Nucleus accumbens (tissue), 56 donors: ENCODE measurements around the gene ETF1.

ENCODE experiments used
- DNase-seq, 56 donors: peaks; one replicate each; lab custom pipeline; 2025; lab: John Stamatoyannopoulos, UW

The ETF1 gene

GRCh38 chr5:138542956-138543729 is at the start of gene ETF1:
TSS of gene ETF1 (minus strand) at chr5:138543236. CDS start at chr5:138542918, 318 bp downstream.
- peak; percentile 91 to 100 (median 100) for DNase-seq

- no peak for DNase-seq
Measured at GRCh38 chr5:138588013-138588788, 45.2 kb upstream of the ETF1 start.

GRCh38 chr5:138585157-138585556 is 42.1 kb upstream of the ETF1 start:
- no peak for DNase-seq

GRCh38 chr5:138583984-138584637 is 41.1 kb upstream of the ETF1 start:
- no peak for DNase-seq

- DNase-seq = no peak
Measured at GRCh38 chr5:138582959-138583358, 39.9 kb upstream of the ETF1 start.

GRCh38 chr5:138580777-138581176 is 37.7 kb upstream of the ETF1 start:
- DNase-seq = no peak

- DNase-seq = no peak
Measured at GRCh38 chr5:138580001-138580400, 37.0 kb upstream of the ETF1 start.

GRCh38 chr5:138579517-138579863 is 36.5 kb upstream of the ETF1 start:
- DNase-seq = no peak

- DNase-seq = peak in 1 of 56 donors; percentile 8
Measured at GRCh38 chr5:138577452-138577851, 34.4 kb upstream of the ETF1 start.

- peak; percentile 95 to 99 (median 98) for DNase-seq
Measured at GRCh38 chr5:138575194-138576015, 32.4 kb upstream of the ETF1 start, which contains the start of gene HSPA9. TSS of gene HSPA9 (minus strand) at chr5:138575401. CDS start at chr5:138575318, 83 bp downstream.

GRCh38 chr5:138574744-138575193 is 31.7 kb upstream of the ETF1 start:
- peak in 1 of 56 donors; percentile 66 for DNase-seq

GRCh38 chr5:138573949-138574670 is 31.1 kb upstream of the ETF1 start:
- no peak for DNase-seq

GRCh38 chr5:138573223-138573622 is 30.2 kb upstream of the ETF1 start:
- DNase-seq = no peak

GRCh38 chr5:138570871-138571270 is 27.8 kb upstream of the ETF1 start:
- no peak for DNase-seq

GRCh38 chr5:138569782-138570181 is 26.7 kb upstream of the ETF1 start:
- DNase-seq = no peak

GRCh38 chr5:138568061-138568824 is 25.2 kb upstream of the ETF1 start:
- no peak for DNase-seq

- no peak for DNase-seq
Measured at GRCh38 chr5:138566792-138567191, 23.8 kb upstream of the ETF1 start.

- DNase-seq = no peak
Measured at GRCh38 chr5:138565100-138565821, 22.2 kb upstream of the ETF1 start.
